SK-N-SH (cell line): ENCODE measurements around the gene UBE2C.

ENCODE experiments used
- ELF1 ChIP-seq: IDR thresholded peaks from 2 replicates; pipeline ENCODE4 v1.4.0; 2012
- EZH2phosphoT487 ChIP-seq: fragments of 200-600 bp; sonication (generic); IDR thresholded peaks from 2 replicates; pipeline ENCODE4 v1.6.1; 2017; ENCODE audit warnings: low read depth, mixed run types, mild to moderate bottlenecking, antibody characterized with exemption, moderate library complexity, borderline replicate concordance
- NFIC ChIP-seq: IDR thresholded peaks from 2 replicates; pipeline ENCODE4 v1.4.0; 2012; ENCODE audit warnings: borderline replicate concordance
- NRF1 ChIP-seq: IDR thresholded peaks from 2 replicates; pipeline ENCODE4 v1.6.1; 2012; ENCODE audit warnings: low read depth, mild to moderate bottlenecking, low read length
- POLR2AphosphoS5 ChIP-seq: IDR thresholded peaks from 2 replicates; pipeline ENCODE4 v1.6.1; 2012; ENCODE audit warnings: low read depth, low read length
- RAD21 ChIP-seq: IDR thresholded peaks from 2 replicates; pipeline ENCODE4 v1.6.1; 2012; ENCODE audit warnings: mild to moderate bottlenecking, low read length
- TCF12 ChIP-seq: IDR thresholded peaks from 2 replicates; pipeline ENCODE4 v1.4.0; 2012
- YY1 ChIP-seq: IDR thresholded peaks from 2 replicates; pipeline ENCODE4 v1.4.0; 2012; ENCODE audit warnings: low read depth, mild to moderate bottlenecking
- TF ChIP-seq, protein P1 (sequence below): fragments of 150-350 bp; IDR thresholded peaks from 2 replicates; pipeline ENCODE4 v1.6.1; 2017; ENCODE audit warnings: antibody characterized with exemption, low read length, low read depth, borderline replicate concordance
- TF ChIP-seq, protein P2 (sequence below): IDR thresholded peaks from 2 replicates; pipeline ENCODE4 v1.4.0; 2012; ENCODE audit warnings: low read depth, borderline replicate concordance
- TF ChIP-seq, protein P3 (sequence below): fragments of 200-600 bp; sonication (generic); IDR thresholded peaks from 2 replicates; pipeline ENCODE4 v1.6.1; 2017; ENCODE audit warnings: antibody characterized with exemption, mild to moderate bottlenecking, moderate library complexity
- TF ChIP-seq, protein P4 (sequence below): IDR thresholded peaks from 2 replicates; pipeline ENCODE4 v1.4.0; 2012; ENCODE audit warnings: low read depth, borderline replicate concordance
- TF ChIP-seq, protein P5 (sequence below): IDR thresholded peaks from 2 replicates; pipeline ENCODE4 v1.4.0; 2012; ENCODE audit warnings: low read depth

DNA sequence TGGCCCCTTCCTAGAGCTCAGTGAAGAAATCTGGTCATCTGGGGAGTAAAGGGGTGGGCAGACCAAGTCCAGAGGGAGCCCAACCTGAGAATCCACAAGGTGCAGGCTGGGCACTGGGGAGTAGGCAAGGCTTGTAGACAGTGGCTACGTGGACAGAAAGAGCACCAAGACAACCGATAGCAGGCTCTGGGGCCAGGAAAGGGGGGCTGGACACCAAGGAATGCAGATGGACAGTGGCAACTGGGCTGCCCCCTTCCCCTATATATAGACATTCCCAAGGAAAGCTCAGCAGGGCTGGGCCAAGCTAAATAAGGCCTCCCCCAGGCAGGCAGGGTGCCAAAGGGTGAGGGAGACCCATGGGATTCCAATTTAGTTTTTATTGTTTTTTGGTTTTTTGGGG is 16.1 kb downstream of the UBE2C start:
- TF ChIP-seq, protein P1, sequence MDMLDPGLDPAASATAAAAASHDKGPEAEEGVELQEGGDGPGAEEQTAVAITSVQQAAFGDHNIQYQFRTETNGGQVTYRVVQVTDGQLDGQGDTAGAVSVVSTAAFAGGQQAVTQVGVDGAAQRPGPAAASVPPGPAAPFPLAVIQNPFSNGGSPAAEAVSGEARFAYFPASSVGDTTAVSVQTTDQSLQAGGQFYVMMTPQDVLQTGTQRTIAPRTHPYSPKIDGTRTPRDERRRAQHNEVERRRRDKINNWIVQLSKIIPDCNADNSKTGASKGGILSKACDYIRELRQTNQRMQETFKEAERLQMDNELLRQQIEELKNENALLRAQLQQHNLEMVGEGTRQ: no peak
- TF ChIP-seq, protein P2, sequence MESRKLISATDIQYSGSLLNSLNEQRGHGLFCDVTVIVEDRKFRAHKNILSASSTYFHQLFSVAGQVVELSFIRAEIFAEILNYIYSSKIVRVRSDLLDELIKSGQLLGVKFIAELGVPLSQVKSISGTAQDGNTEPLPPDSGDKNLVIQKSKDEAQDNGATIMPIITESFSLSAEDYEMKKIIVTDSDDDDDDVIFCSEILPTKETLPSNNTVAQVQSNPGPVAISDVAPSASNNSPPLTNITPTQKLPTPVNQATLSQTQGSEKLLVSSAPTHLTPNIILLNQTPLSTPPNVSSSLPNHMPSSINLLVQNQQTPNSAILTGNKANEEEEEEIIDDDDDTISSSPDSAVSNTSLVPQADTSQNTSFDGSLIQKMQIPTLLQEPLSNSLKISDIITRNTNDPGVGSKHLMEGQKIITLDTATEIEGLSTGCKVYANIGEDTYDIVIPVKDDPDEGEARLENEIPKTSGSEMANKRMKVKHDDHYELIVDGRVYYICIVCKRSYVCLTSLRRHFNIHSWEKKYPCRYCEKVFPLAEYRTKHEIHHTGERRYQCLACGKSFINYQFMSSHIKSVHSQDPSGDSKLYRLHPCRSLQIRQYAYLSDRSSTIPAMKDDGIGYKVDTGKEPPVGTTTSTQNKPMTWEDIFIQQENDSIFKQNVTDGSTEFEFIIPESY: no peak
- TF ChIP-seq, protein P3, sequence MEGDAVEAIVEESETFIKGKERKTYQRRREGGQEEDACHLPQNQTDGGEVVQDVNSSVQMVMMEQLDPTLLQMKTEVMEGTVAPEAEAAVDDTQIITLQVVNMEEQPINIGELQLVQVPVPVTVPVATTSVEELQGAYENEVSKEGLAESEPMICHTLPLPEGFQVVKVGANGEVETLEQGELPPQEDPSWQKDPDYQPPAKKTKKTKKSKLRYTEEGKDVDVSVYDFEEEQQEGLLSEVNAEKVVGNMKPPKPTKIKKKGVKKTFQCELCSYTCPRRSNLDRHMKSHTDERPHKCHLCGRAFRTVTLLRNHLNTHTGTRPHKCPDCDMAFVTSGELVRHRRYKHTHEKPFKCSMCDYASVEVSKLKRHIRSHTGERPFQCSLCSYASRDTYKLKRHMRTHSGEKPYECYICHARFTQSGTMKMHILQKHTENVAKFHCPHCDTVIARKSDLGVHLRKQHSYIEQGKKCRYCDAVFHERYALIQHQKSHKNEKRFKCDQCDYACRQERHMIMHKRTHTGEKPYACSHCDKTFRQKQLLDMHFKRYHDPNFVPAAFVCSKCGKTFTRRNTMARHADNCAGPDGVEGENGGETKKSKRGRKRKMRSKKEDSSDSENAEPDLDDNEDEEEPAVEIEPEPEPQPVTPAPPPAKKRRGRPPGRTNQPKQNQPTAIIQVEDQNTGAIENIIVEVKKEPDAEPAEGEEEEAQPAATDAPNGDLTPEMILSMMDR: no peak
- TF ChIP-seq, protein P4, sequence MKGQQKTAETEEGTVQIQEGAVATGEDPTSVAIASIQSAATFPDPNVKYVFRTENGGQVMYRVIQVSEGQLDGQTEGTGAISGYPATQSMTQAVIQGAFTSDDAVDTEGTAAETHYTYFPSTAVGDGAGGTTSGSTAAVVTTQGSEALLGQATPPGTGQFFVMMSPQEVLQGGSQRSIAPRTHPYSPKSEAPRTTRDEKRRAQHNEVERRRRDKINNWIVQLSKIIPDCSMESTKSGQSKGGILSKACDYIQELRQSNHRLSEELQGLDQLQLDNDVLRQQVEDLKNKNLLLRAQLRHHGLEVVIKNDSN: no peak
- TF ChIP-seq NRF1 (no peak), ELF1 (no peak), POLR2AphosphoS5 (no peak), TCF12 (no peak), YY1 (no peak), EZH2phosphoT487 (no peak), RAD21 (no peak), NFIC (no peak)
- TF ChIP-seq, protein P5, sequence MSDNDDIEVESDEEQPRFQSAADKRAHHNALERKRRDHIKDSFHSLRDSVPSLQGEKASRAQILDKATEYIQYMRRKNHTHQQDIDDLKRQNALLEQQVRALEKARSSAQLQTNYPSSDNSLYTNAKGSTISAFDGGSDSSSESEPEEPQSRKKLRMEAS: no peak
